Colon (tissue), 2 donors: ENCODE results near the gene USP11.
A peak's percentile ranks its signal among the peaks of the same experiment; 100 is the strongest.

Experiments
- FAIRE-seq: peaks from 2 replicates; lab custom pipeline; 2012; peaks lifted over from hg19 to GRCh38; lab: Jason Lieb, UNC
- donor health status: control.
- donor health status: control.

USP11 gene

DNA sequence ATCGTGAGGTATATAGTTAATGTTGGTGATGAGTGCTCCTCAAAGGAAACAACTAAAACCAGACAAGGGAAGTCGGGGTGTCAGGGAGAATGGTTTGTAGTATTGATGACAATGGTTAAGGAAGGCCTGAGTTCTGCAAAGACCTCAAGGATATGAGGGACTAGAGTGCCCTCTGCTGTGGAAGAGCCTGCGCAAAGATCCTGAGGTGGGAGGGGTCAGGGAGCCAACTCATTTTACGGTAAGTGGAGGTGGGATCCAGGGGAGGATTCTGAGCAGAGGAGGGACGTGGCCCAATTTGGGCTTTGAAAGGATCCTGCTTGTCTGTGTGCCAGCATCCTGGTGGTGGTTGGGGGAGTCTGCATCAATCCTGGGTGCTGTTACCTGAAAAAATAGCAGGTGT lies 27.8 kb upstream of the USP11 start:
- FAIRE-seq = no peak

DNA sequence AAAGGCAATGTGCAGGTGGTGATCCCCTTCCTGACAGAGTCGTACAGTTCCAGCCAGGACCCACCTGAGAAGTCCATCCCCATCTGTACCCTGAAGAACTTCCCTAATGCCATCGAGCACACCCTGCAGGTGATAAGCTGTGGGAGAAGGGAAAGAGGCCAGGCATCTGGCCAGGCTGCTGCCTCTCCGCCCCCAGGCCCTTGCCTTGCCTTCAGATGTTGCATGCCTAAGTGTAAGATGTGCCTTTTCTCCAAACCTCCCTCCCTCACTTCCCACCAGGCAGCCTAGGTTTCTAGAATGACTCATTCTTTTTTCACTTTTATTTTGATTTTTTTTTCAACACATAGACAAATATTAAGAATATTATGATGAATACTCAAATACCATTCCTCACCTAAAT lies 26.5 kb upstream of the USP11 start:
- no peak for FAIRE-seq

DNA sequence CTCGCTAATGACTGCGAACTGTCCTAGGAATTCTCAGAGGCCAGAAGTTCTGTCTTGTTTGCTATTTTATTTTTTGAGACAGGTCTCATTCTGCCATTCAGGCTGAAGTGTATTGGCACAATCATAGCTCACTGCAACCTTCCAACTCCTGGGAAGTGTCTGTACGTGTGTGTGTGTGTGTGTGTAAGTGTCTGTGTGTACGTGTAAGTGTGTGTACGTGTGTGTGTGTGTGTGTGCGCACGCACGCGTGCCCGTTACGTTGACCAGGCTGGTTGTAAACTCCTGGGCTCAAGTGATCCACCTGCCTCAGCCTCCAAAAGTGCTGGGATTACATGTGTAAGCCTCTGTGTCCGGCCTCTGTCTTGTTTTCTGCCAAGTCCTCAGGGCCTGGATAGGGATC lies 24.7 kb upstream of the USP11 start:
- no peak for FAIRE-seq

DNA sequence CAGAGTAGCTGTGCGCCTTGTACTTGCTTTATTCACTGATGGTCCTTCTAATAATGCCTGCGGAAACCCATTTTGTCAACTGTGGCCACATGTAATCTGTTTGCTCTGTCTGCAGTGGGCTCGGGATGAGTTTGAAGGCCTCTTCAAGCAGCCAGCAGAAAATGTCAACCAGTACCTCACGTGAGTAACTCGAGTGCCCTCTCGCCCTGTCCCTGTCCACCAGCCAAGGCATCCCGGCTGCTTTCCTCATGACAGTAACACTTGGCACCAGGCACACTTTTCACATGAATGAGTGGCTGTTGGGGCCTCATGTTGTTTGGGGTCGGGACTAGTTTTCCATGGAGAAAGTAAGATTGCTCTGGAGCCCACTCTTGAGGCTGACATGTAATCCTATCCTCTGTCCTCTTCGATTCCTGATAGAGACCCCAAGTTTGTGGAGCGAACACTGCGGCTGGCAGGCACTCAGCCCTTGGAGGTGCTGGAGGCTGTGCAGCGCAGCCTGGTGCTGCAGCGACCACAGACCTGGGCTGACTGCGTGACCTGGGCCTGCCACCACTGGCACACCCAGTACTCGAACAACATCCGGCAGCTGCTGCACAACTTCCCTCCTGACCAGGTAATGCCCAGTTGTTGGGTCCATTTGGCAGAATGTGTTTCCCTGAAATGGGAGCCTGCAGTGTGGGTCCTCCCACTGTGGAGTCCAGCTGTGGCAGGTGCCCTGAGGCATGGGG lies 23.1 kb upstream of the USP11 start:
- no peak for FAIRE-seq

DNA sequence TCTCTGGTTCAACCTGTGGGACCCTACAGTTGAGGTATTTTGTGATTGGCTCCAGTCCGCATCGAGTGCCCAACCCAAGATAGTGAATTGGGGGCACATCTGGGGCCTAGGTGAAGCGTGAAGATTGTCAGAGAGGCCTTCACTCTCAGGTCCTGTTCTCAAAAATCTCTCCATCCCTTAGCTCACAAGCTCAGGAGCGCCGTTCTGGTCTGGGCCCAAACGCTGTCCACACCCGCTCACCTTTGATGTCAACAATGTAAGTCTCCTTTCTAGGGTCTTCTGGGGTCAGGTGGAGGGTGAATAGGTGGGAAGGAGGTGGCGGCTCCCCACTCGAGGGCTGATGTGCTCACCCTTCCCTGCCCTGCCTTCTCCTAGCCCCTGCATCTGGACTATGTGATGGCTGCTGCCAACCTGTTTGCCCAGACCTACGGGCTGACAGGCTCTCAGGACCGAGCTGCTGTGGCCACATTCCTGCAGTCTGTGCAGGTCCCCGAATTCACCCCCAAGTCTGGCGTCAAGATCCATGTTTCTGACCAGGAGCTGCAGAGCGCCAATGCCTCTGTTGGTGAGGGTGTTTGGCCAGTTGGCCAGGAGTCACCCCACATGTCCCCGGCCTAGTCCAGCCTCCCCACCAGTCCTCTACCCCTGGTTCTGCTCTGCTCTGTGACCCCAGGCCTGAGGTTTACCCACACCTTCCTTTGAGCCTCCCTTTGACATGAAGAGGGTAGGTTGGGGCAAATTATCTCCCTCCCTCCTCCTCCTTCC lies 22.0 kb upstream of the USP11 start:
- FAIRE-seq = no peak

DNA sequence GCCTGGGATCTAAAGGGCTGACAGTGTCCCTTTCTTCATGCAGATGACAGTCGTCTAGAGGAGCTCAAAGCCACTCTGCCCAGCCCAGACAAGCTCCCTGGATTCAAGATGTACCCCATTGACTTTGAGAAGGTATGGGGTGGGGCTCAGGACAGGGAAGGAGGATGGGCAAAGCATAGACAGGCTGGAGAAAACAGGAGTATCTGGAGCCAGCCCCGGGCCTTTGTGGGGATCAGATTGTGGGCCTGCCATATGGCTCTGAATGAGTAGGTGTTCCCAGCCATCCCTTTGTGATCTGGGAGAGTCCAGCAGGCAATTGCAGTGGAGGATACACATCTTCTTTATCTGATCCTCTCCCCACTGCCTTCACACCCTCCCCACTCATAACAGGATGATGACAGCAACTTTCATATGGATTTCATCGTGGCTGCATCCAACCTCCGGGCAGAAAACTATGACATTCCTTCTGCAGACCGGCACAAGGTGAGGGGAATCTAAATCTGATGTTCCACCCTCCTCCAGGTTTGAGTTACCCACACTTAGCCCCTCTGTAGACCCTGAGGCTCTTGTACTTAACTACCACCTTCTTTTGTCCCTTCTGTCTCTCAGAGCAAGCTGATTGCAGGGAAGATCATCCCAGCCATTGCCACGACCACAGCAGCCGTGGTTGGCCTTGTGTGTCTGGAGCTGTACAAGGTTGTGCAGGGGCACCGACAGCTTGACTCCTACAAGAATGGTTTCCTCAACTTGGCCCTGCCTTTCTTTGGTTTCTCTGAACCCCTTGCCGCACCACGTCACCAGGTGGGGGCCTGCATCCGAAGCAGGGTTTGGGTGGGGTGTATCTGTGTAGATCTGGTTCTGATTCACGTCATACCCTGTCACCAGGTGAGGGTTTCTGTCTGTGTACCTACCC lies 20.2 kb upstream of the USP11 start:
- FAIRE-seq = no peak

DNA sequence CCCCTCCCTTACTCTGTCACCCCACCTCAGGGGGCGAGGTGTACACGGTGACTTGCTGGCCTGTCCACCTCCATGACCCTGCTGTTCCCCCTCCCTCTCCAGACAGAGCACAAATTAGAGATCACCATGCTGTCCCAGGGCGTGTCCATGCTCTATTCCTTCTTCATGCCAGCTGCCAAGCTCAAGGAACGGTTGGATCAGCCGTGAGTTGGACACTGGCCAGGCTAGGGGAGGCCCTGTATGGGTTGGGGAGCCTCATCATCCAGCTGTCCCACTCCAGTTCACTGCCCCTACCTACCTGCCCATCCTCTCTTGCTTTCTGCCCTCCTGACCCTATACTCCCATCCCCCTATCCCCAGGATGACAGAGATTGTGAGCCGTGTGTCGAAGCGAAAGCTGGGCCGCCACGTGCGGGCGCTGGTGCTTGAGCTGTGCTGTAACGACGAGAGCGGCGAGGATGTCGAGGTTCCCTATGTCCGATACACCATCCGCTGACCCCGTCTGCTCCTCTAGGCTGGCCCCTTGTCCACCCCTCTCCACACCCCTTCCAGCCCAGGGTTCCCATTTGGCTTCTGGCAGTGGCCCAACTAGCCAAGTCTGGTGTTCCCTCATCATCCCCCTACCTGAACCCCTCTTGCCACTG lies 18.3 kb upstream of the USP11 start:
- FAIRE-seq = no peak

DNA sequence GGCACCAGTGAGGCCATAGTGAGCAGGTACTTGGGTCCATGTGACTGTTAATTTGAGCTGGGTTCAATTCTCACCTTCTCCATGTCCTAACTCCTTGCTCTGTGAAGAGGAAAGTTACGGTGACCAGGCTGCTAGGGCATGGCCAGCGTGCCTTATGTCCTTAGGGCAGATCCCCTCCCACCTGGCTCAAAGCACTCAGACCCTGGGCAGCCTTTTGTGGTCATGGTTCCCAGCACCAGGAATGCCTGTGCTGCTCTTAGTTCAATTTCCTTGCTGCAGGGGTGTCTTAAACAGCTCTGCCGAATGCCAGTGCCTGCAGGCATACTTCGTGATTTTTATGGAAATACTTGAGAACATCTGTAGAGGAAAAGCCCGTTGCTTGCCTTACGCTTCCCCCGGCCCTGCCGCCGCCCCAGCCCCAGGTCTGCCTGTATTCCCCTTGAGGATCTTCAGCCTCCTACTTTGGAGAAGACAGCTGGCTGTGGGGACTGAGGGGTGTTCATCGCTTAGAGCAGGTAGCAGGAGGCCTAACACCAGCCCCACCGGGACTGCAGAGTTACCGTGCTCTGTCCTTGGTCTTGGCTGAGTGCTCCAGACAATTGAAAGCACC lies 17.4 kb upstream of the USP11 start:
- no peak for FAIRE-seq

DNA sequence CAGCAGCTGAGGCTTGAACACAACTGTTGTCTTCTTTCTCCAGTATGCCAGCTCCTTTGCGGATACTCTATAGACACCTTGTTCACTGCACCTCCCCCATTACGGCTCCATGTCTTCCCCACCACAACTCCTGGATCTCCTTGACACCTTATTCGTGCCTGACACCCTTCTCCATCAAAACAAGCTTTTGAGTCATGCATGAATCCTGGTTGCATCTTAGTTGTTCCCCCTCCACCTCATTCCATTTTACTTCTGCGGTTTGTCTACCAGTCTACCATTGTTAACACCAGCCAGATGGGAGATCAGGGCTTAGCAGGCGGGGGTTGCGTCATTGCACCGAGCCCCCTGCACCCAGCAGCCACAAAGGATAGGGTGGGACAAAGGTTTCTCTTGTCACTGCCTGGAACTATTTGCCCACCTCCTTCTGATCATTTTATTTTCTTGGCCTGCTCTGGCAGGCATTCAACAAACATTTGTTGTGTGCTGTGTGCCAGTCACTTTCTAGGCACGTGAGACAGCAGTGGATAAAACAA lies 16.4 kb upstream of the USP11 start:
- FAIRE-seq = no peak

DNA sequence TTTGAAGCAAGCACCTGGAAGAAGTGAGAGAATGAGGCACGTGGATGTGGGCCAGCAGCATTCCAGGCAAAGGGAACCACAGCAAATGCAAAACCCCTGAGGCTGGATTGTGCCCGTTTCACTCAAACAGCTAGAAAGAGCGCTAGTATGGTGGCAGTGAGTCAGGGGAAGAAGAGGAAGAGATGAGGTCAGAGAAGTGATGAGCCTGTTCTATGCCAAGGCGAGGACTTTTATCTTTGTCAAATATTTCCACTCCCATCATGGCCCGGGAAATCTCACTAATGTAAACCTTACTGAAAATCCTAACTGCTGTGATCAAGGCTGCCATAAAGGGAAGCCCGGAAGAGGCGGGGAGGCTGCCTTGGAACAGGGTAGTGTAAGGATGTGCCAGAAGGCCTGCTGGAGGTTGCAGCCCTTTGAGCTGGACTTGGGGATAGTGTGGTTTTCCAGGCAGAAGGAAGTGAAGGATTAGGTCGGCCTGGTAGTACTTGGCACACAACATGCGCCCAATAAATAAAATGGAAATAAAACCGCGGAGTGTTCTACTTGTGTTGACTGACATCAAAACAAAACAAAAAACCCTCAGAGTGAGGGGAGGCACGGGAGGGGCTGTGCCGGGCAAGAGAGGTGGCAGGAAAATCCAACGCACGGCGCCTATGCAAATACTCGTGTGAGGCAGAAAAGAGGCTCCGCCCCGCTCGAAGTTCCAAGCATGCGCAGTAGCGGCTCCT lies 15.5 kb upstream of the USP11 start:
- no peak for FAIRE-seq

DNA sequence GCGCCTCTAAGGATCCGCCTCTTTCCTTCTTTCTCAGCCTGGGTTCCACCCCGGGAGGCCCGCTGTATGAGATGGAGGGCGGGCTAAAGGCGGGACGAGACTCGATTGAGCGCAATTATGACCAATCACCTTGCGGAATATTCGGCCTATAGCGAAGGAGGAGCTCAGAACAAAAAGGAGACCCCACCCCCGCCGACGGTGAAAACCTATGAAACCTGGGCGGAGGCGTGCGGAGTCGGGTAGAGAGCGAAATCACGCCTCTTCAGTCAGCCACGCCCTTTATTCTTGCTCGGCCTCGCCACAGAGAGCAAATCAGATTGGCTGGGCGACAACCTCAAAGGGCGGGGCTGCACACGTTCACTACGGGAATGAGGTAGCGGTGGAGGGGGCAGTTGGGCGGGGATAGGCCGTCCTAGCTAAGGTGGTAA lies 14.9 kb upstream of the USP11 start:
- peak; percentile 99 for FAIRE-seq

DNA sequence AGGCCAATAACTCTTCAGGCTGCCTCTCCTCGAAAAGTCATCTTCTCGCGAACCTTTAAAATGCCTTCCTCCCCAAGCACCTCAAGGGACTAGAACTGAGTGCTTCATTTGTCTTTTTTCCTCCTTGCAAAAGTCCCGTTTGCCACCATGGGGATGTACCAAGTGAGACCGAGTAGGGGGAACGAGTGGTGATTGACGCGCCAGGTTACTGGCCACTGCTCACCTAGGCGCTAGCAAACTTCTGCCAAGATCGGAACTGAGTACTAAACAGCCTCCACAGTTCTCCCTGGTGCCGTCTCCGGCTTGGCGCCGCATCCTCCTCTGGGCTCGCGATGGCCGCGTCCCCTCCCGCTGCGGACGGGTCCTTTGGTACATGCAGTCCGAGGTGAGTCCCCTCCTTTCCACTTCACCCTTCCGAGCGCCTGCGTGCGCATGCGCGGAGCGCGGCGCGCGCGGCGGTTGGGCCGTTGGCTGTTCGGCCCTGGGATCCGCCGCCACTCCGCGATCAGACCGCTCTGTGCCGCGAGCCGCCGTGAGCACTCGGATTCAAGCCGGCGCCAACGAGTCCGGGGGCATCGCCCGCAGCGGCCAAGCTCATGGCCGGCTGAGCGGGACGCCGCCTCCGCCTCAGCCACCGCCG lies 14.4 kb upstream of the USP11 start, which contains the start of gene CDK16:
Gene CDK16 (plus strand): TSS at position 402 of the 640 bp plus-strand sequence. CDS start 4,877 bp downstream, outside the sequence.
- FAIRE-seq = no peak

DNA sequence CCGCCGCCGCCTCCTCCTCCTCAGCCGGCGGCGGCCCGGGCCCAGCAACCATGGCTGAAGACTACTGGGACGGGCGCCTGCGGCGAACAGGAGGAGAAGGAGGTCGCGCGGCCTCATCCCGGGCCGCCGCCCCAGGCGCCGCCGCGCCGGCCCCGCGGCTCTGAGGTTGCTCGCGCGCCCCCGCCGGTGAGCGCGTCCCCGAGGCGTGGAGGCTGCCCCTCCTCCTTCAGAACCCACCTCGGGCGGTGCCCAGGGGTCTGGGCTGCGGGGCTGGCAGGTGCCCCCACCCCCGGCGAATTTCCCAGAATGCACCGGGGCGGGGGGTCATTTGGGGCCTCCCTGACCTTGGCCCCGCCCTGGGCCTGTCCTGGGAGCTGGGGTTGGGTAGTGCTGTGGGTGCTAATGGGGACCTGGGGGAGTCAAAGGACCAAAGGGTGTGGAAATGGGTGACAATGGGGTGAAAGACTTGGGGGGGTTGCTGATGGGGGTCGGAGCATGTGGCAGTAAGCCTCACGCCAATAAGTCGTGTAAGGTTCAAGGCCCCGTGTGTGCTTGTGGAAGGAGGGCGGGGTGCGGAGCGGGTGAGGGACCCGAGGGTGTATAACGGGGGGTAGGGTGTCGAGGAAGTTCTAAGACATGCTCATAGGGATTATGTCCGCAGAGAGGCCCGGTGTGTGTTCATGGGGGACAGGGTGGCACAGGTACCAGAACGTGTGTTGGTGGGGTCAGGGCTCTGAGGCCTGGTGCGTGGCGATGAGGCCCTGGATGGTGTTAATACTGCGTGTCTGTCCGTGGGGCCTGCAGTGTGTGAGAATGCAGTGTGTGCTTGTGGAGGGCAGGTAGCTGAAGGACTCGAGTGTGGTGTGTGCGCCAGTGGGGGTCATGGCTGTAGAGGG lies 13.6 kb upstream of the USP11 start:
- no peak for FAIRE-seq

DNA sequence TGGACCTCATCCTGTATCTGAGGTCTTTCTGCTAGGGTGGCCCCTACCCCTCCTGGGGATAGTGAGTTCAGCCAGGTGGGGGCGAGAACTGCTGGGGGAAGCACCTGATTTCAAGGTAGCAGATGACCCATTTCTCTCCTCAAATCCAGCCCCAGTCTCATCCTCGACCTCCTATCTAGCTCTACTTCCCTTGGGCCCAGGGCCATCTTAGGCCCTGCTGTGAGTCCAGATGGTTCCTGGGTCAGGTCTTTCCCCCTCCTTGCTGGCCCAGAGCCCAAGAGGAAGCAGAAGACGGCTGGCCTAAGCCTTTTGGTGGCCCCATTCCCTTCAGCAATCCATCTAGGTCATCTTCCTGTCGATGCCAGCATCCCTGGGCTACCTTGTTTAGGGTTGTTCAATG lies 11.1 kb upstream of the USP11 start:
- no peak for FAIRE-seq

DNA sequence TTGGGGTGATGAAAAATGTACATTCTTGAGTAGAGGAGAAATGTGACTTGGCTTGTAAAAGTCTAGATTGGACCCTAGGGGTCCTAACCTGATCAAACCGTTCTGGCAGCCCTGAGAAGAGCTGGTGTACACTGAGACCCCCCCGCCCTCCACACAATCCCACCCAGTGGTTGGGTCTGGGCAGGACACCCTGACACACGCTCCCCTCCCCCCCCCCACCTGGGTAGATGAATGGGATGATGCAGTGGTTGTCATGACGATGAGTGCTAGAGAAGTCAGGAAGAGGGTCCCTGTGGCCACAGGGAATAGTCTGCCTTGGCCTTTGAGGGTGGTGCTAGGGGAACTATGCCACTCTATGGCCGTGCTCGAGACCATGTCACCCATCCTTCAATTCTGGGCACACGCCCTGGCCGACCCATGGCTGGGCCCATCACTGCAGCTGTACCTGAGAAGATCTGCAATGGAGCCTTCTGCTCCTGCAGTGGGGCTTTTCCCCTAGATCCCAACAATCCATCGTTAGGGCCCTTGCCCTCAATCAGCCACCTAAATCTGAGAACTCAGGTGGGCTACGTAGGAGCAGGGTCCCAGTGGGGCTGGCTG lies 10.0 kb upstream of the USP11 start:
- FAIRE-seq = no peak

DNA sequence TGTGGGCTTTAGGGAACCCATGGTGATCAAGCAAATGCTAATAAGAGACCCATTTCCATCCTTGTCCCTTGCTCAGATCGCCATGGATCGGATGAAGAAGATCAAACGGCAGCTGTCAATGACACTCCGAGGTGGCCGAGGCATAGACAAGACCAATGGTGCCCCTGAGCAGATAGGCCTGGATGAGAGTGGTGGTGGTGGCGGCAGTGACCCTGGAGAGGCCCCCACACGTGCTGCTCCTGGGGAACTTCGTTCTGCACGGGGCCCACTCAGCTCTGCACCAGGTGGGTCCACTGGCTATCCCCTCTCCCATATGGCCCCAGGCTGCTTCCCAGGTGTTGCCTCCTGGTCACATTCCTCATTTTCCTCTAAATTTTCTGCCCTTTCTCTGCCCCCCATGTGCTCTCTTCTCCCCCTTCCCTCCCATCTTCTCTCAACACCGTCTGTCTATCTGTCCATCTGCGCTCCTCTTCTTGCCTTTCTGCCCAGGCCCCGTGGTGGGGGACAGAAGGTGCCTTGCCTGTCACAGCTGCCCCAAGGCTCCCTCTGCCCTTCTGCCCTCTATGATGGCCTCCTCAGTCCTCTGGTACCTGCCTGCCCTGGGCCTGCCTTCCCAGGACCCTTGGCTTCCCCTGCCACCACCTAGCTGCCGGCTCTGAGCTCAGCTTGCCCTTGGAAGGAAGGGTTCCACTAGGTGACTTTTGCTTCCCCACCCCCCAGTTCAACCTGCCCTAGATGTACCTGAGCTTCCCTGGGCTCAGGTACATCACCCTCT lies 9.1 kb upstream of the USP11 start:
- no peak for FAIRE-seq

DNA sequence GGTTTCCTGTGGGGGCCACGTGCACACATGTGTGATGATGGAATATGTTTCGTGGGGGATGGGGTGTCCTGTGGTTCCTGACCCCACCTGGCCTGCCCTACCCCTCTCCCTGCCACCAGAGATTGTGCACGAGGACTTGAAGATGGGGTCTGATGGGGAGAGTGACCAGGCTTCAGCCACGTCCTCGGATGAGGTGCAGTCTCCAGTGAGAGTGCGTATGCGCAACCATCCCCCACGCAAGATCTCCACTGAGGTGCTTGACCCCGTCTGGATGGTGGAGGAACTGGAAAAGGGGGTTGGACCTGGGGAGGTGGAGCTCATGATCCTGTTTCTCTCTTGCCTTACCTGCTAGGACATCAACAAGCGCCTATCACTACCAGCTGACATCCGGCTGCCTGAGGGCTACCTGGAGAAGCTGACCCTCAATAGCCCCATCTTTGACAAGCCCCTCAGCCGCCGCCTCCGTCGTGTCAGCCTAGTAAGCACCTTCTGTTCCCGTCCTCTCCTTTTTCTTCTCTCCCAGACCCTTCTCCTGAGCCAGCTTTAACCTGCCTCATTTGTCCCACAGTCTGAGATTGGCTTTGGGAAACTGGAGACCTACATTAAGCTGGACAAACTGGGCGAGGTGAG lies 8.4 kb upstream of the USP11 start:
- no peak for FAIRE-seq
